DND-41 (cell line): ENCODE data around the gene ABCC4.

ENCODE experiments used
- EZH2 ChIP-seq: IDR thresholded peaks from 3 replicates; pipeline ENCODE4 v1.6.1; 2012; ENCODE audit warnings: borderline replicate concordance, low read depth, mild to moderate bottlenecking, moderate library complexity, low read length, inconsistent platforms; ENCODE audit not compliant: severe bottlenecking
- TF ChIP-seq, protein P1 (sequence below): IDR thresholded peaks from 2 replicates; pipeline ENCODE4 v1.5.1; 2012; ENCODE audit warnings: borderline replicate concordance, low read length, moderate library complexity, mild to moderate bottlenecking; ENCODE audit not compliant: poor library complexity, severe bottlenecking; ENCODE audit errors: extremely low read depth

DNA sequence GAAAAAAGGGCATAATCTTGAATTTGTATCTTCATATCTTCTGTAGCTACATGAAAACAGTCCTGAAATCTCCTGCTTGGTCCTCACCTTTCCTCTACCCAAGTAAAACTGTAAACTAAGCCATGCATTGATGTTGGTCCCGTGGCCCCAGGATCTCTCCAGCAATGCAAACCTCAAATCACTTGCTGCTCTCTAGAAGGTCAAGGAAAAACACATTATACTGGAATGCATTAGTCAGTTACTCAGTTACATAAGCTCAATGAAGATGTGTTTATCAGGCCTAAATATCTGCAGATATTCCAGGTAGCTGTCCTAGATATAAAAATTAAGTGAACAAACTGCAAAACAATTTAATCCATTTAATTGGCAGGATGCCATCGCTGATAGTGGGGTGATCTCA is 261.8 kb downstream of the ABCC4 start:
- TF ChIP-seq, protein P1, sequence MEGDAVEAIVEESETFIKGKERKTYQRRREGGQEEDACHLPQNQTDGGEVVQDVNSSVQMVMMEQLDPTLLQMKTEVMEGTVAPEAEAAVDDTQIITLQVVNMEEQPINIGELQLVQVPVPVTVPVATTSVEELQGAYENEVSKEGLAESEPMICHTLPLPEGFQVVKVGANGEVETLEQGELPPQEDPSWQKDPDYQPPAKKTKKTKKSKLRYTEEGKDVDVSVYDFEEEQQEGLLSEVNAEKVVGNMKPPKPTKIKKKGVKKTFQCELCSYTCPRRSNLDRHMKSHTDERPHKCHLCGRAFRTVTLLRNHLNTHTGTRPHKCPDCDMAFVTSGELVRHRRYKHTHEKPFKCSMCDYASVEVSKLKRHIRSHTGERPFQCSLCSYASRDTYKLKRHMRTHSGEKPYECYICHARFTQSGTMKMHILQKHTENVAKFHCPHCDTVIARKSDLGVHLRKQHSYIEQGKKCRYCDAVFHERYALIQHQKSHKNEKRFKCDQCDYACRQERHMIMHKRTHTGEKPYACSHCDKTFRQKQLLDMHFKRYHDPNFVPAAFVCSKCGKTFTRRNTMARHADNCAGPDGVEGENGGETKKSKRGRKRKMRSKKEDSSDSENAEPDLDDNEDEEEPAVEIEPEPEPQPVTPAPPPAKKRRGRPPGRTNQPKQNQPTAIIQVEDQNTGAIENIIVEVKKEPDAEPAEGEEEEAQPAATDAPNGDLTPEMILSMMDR: no peak
- no peak for TF ChIP-seq EZH2
